Muscle of arm (tissue), 12 donors: ENCODE measurements around the gene PAX3. TPM values are rescaled to one million over a fixed set of nuclear protein-coding genes. Genes with fewer than 3 reads are reported as not detected.

Source experiments
- DNase-seq: peaks from one replicate; pipeline ENCODE4 v3.0.0-alpha.2; 2013
- polyA plus RNA-seq, 12 donors: library from polyadenylated mRNA; unstranded; fragments of 120-200 nt; gene quantifications; one replicate each; pipeline ENCODE4 v1.2.1, GENCODE V29; 2013; ENCODE audit not compliant: insufficient read length in 12 of 12

PAX3 gene
- polyA plus RNA-seq, 12 donors: 0.95 to 5.3 (median 2.3) TPM; not detected in 2

- no peak for DNase-seq
Measured at GRCh38 chr2:222311319-222311977, 12.7 kb upstream of the PAX3 start.

DNA sequence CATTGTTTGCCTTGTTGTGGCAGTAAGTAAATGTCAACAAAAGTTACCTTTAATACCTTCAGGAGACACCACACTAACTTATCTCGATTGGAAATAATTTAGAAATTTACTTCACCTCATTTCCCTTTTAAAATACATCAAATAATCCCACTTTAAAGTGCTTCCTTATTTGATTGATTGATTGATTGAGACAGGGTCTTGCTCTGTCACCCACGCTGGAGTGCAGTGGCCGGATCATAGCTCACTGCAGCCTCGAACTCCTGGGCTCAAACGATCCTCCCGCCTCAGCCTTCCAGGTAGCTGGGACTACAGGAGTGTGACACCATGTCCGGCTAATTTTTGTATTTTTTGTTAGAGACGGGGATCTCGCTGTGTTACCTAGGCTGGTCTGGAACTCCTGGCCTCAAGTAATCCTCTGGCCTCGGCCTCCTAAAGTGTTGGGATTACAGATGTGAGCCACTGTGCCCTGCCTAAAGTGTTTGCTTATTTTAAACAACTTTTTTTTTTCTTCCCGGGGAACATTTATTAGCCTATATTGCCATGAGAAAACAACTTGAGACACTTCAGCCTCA, 12.0 kb upstream of the PAX3 start:
- DNase-seq: no peak

DNA sequence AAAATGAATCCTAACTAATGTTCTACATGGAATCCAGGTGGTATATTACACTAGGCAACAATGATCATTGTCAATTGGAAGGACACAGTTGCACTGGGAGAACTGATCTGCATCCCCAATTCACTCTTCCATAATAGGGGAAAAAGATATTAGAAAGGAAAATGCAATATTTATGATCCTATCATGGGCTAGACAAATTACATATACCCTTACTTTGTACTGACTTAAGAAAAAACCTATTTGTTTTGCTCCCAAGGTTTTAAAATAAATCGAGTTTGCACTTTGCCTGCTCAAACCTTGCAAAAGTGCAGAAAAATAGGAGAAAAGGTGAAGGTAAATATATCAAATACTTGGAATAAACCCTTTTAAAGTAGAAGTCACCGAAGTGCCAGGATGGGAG, 11.0 kb upstream of the PAX3 start:
- DNase-seq: no peak

DNA sequence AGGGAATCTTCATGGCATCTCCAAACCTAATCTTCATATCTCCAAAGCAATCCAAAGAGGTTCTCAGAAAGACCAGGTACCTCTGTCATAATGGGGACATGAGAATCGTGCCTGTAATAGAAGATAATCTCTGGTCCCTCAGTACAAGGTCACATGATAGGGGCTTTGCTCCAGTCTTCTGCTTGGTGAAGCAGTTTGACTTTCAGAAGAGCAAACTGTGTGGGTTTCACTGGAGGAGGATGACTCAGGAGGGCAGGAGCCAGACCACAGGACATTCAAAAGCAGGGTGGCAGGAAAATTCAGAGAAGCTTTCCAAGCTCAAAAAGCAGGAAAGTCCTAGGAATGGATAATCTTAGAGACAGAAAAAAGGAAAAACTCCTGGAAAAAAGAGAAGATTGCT, 10.6 kb upstream of the PAX3 start:
- DNase-seq: no peak

- no peak for DNase-seq
Measured at GRCh38 chr2:222307978-222308730, 9.4 kb upstream of the PAX3 start.

- DNase-seq: no peak
Measured at GRCh38 chr2:222307143-222307756, 8.5 kb upstream of the PAX3 start.

DNA sequence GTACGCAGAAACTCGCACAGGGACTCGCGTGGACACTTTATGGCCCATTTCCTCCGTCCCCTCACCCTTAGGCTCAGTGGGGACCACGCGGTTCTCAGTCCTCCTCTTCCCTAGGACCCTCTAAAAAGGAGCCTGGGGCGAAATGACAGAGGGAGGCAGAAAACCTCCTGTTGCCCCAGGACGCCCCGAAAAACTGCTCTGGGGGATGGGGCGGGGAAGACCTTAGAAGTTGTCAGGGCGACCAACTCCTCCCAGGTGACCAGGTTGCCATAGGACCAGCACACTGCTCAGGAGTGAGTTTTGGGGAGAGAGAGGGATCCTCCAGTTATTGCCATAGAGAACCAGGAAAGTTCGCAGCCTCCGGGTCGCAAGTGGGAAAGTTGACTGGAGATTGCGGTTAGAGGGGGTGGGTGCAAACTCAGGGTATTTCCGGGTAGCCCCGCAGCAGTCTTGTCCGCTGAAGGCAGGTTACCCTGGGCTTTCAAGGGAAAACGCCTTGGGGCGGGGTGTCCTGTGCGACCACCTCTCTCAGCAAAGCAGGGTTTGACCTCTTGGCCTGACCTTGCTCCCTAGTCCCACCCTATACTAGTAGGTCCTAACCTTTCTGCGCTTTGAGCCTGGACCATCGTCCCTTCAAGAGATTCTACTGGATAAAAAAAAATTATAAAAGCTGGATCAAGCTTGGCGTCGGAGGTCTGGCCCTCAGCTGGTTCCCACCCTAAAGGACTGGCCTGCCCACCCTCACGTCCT, 7.8 kb upstream of the PAX3 start:
- DNase-seq: no peak

- no peak for DNase-seq
Measured at GRCh38 chr2:222305516-222306392, 7.0 kb upstream of the PAX3 start.

DNA sequence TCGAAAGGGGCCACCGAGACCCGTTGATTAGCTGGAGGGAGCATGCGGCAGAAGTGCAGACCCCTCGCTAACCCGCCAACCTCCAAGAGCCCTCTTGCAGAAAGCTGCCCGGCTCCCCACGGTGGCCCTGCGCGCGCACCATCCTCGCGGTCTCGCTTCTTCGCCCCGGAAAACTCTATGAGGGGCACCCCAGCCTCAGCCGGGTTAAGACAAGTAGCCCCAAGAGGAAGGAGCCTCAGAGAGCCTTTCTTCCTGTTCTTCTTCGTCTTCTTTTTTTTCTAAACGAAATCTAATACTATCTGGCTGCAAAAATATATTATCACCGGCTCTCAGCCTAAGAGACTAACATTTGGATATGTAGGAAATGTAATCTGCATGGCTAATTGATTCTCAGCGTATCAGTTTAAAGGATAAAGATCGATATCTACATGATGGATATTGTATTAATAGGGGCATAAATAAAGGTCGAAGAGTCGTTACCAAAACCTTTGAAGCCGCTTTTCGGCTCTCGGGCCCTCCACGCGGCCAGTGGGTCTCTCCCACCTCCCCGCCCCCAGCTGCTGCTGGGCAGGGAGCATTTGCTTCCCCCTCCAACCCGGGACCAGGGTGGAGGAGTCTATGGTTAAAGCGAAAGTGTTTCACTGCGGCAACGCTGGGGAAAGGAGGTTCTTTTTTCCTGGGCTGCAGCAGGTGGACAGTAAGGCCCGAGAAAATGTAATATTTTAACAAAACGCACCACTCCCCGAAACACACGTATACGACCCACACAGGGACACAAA, 6.1 kb upstream of the PAX3 start:
- no peak for DNase-seq

GRCh38 chr2:222303828-222304736, 5.3 kb upstream of the PAX3 start:
- DNase-seq: no peak

DNA sequence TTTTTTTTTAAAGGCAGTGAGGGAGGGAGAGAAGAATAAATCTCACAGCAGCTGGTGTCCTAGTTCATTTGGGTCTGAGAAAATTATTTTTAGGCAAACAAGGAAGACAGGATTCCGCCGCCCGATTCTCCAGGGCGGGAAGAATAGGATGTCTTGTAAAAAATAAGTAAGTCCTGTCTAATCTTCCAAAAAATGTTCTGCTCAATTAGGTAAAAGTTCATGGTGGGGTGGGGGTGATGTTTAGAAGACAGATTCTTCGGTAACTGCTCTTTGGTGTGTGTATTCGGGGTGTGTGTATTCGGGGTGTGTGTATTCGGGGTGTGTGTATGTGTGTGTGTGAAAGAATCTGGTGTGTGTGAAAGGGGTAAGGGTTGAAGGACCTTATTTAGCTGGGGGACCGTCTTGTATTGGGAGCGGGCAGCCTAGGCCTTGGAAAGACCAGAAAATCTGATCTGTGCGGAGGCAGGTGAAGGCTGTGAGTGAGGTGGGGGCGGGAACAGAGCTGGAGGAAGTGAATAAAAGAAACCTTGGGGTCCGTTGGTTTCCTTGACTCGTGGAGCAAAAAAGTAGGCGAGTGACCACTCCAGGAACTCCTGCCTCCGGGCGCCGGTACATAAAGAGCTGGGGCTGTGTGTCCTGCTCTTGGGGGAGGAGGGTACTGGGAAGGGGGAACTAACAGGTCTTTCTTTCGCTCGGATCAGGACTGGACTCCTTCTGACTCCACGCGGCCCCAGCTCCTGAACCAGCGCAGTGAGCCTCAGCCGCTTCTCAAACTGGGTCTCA, 4.4 kb upstream of the PAX3 start:
- DNase-seq: no peak

DNA sequence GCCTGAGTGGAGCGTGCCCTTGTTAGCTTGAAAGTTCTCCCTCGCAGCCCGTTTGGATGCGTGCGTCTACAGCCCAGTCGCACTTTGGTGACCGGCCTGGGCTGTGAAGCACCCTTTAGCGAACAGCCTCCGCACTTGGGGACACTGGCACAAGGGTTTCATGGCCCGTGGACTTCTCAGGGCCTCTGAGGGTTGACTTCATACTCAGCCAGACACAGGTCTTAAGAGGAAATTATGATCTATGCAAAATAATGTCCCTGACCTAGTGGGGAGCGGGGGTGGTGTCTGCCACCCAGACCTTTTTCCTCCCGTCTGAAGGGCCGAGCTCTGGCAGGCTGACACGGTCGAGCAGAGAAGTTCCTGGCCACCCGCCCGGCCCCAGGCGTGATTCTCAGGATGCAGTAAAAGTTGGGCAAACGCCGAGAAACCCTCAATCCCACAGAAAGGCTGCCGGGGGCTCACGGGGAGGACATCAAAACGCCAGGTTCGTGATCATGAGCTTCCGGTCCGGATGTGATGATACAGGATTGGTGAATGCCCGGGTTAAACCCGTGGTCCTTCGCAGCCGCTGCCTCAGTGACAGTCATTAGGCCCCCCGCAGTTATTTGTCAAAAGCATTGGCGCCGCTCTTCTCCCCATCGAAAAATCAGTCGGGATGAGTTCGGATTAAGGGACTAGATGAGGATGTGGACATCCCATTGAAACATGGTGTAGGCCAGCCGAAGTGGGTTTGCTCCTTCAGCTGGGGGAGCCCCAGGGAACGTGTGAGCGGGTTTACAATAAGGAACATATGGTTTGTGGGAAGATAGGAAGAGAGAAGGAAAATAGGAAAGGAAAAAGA, 3.6 kb upstream of the PAX3 start:
- no peak for DNase-seq

GRCh38 chr2:222301796-222302118, 3.0 kb upstream of the PAX3 start:
- DNase-seq: no peak

DNA sequence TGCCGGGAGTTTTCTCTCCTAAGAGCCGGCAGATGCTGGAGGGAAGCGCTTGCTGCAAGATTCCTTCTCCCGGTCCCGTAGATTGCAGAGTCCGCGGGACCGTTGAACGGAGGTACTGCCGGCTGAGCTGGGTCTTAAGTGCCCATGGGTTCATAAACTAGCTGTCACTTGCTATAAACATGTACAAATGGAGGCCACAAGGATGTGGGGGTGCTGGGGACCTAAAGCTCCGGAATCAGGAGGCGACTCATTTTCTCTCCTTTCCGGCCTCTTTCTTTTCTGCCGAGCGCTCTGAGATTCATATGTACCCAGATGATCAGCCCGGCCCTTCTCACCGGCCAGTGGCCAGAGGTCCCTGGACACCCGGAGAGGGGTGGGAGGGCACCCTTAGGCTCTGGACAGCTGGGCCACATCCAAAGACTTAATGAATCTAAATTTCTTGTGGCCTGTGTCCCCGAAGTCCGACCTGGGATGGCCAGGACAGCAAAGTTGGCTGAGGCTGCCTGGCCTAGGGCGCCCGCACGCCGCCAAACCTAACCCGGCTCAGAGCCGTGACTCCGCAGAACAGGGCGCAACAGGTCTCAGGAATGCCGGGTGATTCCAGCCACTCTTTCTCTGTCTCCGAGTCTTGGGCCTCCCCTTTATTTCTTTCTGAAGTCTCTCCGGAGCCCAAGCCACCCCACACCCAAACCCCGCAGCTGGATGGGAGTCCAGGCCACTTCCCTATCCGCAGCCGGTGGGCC, 2.4 kb upstream of the PAX3 start:
- no peak for DNase-seq

DNA sequence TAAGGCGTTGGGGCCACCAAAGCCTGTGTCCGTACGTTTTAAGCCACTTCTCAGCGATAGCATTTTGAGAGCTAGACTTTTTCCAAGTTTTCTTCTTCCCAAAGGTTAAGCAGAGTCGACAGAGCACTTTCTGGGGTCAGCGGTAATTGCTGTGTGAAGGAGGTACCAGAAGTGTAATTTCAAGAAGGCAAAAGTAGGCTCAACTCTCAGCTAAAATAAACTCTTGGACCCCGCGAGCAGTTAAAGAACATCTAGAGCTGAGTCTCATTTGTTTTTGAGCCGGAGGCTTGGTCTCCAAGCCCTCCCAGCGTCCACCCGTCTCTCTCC, 1.9 kb upstream of the PAX3 start:
- DNase-seq: no peak

DNA sequence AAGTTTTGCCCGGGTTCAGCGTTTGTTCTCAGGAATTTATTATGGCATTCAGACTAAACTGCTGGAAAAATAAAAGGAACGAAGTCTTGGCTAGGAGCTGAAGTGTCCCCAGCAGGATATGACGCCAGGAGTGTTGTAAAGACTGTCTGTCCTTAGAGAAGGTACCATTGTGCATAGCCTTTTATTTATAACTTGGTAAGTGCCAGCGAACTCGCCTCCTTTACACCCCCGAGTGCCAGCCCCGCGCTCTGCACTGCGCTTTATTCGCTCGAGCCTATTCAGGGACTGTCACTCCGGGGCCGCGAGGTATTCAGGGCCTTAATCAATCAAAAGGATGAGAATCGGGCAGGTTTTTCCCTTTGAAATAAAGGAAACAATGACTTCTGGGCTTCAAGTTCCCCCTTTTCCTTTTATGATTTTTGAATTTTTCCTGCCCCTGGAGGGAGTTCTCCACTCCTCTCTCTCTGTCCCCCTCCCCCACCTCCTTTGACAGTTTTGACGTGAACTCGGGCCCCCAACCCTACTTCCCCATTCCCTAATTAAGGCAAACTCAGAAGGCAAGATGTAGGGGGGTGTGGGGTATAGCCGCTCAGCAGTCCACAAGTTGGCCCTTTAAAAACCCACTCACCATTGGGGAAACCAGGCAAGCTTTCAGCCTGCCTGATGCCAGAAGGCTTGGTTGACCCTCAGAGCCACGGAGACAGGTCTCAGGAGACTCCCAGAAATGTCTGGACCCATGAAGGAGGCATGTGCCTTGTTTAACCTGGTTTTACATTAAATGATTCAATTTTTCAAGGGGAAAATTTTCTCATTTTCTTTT, 1.3 kb upstream of the PAX3 start:
- DNase-seq: no peak
